ENCODE data around the gene RBM8A.

GRCh38 chr1:145917595-145917994, 9.7 kb downstream of the RBM8A start:
- TF ChIP-seq CTCF (IDR thresholded peaks at IDR 0.05; ENCODE audit: insufficient read depth, low read length), result no peak
- TF ChIP-seq POLR2AphosphoS5 (IDR thresholded peaks at IDR 0.05; ENCODE audit: low read depth), result no peak
- TF ChIP-seq GABPA (IDR thresholded peaks at IDR 0.05; ENCODE audit: low read depth), result no peak

Measured in HL-60 (cell line).